HFFc6 (cell line): ENCODE results near the gene SPSB3. TPM values are rescaled to one million over a fixed set of nuclear protein-coding genes. Genes with fewer than 3 reads are reported as not detected.

ENCODE experiments used
- DNase-seq: peaks from one replicate; pipeline ENCODE4 v3.0.0-alpha.2; 2018
- H3K27ac Mint-ChIP-seq: 2 replicates; pipeline ENCODE4 v1.8.0; 2020; ENCODE audit warnings: mild to moderate bottlenecking, mixed read lengths
- H3K27me3 Mint-ChIP-seq: 2 replicates; pipeline ENCODE4 v1.8.0; 2021; ENCODE audit warnings: mild to moderate bottlenecking, moderate library complexity, mixed read lengths; ENCODE audit not compliant: insufficient read depth
- H3K36me3 Mint-ChIP-seq: 2 replicates; pipeline ENCODE4 v1.8.0; 2021; ENCODE audit warnings: low read depth, mixed read lengths
- H3K4me1 Mint-ChIP-seq: 2 replicates; pipeline ENCODE4 v1.8.0; 2020; ENCODE audit warnings: low read depth, mixed read lengths
- H3K4me3 Mint-ChIP-seq: 2 replicates; pipeline ENCODE4 v1.8.0; 2020; ENCODE audit warnings: mild to moderate bottlenecking, moderate library complexity, mixed read lengths
- H3K9me3 Mint-ChIP-seq: 2 replicates; pipeline ENCODE4 v1.8.0; 2020; ENCODE audit warnings: mild to moderate bottlenecking, mixed read lengths
- total RNA-seq, 6 experiments: library from RNA; stranded (reverse); fragmentation: NEBNext Ultra II Directional; extraction: Animal tissue kit (Norgen Biotek cat#: 25700); gene quantifications; 2 replicates in 1 of 6; 3 replicates in 5 of 6; pipeline ENCODE4 v1.2.3, GENCODE V29; 2021
- TF ChIP-seq, protein P1 (sequence below): fragments of 200-600 bp; sonication (generic); IDR thresholded peaks from 2 replicates; pipeline ENCODE4 v1.5.0; 2021; ENCODE audit warnings: antibody characterized with exemption, mild to moderate bottlenecking

Gene SPSB3
- total RNA-seq, 6 experiments from 2014 or later, result 12.3 to 15.8 (median 13.9) TPM

DNA sequence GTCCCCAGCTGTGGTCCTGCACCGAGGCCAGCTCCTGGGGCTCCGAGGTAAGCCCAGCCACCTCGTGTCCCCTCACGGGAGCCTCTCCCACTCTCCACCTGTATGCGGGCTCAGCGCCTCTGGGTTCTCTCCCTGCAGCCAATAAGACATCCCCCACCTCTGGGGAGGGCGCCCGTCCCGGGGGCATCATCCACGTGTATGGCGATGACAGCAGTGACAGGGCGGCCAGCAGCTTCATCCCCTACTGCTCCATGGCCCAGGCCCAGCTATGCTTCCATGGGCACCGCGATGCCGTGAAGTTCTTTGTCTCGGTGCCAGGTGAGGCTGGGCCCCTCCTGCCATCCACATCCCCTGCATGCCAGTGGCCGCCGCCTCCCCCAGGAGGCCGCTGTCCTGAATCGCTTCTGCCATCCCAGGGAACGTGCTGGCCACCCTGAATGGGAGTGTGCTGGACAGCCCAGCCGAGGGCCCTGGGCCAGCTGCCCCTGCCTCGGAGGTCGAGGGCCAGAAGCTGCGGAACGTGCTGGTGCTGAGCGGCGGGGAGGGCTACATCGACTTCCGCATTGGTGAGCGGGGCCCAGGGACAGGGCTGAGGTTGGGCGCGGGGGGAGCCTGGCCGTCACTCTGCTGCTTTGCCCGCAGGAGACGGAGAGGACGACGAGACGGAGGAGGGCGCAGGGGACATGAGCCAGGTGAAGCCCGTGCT lies 14.2 kb downstream of the SPSB3 start:
- H3K27ac Mint-ChIP-seq, result no peak overlapping the region
- H3K27me3 Mint-ChIP-seq, result peaks cover 12% of the 10 kb centered on the region
- H3K4me3 Mint-ChIP-seq, result no peak overlapping the region
- H3K9me3 Mint-ChIP-seq, result no peaks in the 10 kb centered on the region
- DNase-seq, result no peak
- peaks cover 17% of the 10 kb centered on the region for H3K4me1 Mint-ChIP-seq
- TF ChIP-seq, protein P1, sequence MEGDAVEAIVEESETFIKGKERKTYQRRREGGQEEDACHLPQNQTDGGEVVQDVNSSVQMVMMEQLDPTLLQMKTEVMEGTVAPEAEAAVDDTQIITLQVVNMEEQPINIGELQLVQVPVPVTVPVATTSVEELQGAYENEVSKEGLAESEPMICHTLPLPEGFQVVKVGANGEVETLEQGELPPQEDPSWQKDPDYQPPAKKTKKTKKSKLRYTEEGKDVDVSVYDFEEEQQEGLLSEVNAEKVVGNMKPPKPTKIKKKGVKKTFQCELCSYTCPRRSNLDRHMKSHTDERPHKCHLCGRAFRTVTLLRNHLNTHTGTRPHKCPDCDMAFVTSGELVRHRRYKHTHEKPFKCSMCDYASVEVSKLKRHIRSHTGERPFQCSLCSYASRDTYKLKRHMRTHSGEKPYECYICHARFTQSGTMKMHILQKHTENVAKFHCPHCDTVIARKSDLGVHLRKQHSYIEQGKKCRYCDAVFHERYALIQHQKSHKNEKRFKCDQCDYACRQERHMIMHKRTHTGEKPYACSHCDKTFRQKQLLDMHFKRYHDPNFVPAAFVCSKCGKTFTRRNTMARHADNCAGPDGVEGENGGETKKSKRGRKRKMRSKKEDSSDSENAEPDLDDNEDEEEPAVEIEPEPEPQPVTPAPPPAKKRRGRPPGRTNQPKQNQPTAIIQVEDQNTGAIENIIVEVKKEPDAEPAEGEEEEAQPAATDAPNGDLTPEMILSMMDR, result no peak
- peaks cover 11% of the 10 kb centered on the region for H3K36me3 Mint-ChIP-seq

DNA sequence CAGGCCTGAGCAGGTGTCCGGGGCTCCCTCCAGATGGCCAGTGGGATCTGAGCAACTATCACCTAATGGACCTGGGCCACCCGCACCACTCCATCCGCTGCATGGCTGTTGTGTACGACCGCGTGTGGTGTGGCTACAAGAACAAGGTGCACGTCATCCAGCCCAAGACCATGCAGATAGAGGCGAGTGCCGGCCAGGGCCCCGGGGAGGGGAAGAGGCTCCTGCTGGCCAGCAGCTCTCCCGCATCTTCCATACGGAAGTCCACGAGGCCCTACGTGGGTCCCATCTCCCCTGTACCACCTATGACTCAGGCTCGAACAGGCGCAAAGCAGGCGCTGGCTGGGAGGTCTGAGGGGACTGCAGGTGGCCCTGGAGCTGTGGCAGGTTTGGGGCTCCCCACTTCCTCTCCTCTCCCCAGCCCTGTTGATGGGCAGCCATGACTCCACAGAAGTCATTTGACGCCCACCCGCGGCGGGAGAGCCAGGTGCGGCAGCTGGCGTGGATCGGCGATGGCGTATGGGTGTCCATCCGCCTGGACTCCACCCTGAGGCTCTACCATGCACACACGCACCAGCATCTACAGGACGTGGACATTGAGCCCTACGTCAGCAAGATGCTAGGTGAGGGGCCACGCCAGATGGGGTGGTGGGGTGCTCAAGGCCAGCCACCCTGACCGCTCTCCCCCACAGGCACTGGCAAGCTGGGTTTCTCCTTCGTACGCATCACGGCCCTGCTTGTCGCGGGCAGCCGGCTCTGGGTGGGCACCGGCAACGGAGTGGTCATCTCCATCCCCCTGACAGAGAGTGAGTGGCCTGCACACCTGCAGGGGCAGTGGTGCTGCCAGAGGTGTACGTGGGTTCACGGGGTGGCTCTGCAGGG lies 15.0 kb downstream of the SPSB3 start:
- H3K9me3 Mint-ChIP-seq, result no peaks in the 10 kb centered on the region
- H3K27ac Mint-ChIP-seq, result no peak overlapping the region
- TF ChIP-seq, protein P1, result no peak
- peaks cover 11% of the 10 kb centered on the region for H3K27me3 Mint-ChIP-seq
- peaks cover 16% of the 10 kb centered on the region for H3K4me1 Mint-ChIP-seq
- DNase-seq, result no peak
- peaks cover 10% of the 10 kb centered on the region for H3K36me3 Mint-ChIP-seq
- H3K4me3 Mint-ChIP-seq, result no peak overlapping the region

DNA sequence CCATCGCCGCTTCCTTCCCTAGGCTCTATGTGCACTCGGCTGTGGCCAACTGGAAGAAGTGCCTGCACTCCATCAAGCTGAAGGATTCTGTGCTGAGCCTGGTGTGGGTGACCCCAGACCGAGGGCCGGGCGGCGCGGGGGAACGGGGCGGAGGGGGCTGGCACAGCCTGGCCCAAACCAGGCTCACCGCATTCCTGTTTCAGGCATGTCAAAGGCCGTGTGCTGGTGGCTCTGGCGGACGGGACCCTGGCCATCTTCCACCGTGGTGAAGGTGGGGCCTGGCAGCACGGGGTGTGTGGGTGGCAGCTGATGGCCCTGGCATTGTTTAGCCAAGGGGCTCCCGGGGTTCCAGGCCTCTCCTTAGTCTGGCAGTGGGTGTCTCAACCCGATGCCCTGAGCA lies 15.7 kb downstream of the SPSB3 start:
- H3K4me3 Mint-ChIP-seq, result no peak overlapping the region
- TF ChIP-seq, protein P1, result no peak
- peaks cover 4% of the 10 kb centered on the region; the same call in 1 of the 2 replicates for H3K27me3 Mint-ChIP-seq
- no peaks in the 10 kb centered on the region for H3K9me3 Mint-ChIP-seq
- H3K27ac Mint-ChIP-seq, result no peak overlapping the region
- no peak for DNase-seq
- peaks cover 9% of the 10 kb centered on the region for H3K4me1 Mint-ChIP-seq
- H3K36me3 Mint-ChIP-seq, result peaks cover 3% of the 10 kb centered on the region; the same call in 1 of the 2 replicates

DNA sequence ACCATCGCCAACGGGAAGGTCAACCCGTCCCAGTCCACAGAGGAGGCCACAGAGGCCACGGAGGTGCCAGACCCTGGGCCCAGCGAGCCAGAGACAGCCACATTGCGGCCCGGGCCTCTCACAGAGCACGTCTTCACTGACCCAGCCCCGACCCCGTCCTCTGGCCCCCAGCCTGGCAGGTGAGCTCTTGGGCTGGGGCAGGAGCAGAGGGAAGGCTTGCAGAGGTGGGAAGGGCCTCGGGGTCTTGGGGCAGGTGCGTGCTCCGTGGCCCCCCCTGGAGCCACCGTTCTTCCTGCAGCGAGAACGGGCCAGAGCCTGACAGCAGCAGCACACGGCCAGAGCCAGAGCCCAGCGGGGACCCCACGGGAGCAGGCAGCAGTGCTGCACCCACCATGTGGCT lies 16.1 kb downstream of the SPSB3 start:
- H3K36me3 Mint-ChIP-seq, result peaks cover 8% of the 10 kb centered on the region
- DNase-seq, result no peak
- no peak overlapping the region for H3K27ac Mint-ChIP-seq
- H3K27me3 Mint-ChIP-seq, result peaks cover 4% of the 10 kb centered on the region; the same call in 1 of the 2 replicates
- H3K4me1 Mint-ChIP-seq, result peaks cover 8% of the 10 kb centered on the region
- no peaks in the 10 kb centered on the region for H3K9me3 Mint-ChIP-seq
- H3K4me3 Mint-ChIP-seq, result no peak overlapping the region
- TF ChIP-seq, protein P1, result no peak

DNA sequence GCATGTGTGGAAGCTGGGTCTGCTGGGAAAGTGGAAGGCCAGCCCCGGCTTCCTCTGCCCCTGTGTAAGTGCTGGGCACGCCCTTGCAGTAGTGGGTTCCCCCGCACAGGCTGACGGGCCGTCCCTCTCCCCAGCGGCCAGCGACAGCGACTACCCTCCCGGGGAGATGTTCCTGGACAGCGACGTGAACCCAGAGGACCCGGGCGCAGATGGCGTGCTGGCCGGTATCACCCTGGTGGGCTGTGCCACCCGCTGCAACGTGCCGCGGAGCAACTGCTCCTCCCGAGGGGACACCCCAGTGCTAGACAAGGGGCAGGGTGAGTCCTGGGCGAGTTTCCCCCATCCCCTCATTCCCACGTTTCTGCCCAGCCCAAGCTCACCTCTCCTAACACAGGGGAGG lies 16.5 kb downstream of the SPSB3 start:
- TF ChIP-seq, protein P1, result no peak
- no peak overlapping the region for H3K27ac Mint-ChIP-seq
- peaks cover 10% of the 10 kb centered on the region for H3K36me3 Mint-ChIP-seq

More for the DNA sequence above, 16.5 kb downstream of the SPSB3 start:
- no peak for DNase-seq
- Mint-ChIP-seq H3K4me3 (no peak overlapping the region), H3K27me3 (peaks cover 5% of the 10 kb centered on the region), H3K9me3 (no peaks in the 10 kb centered on the region), H3K4me1 (peaks cover 8% of the 10 kb centered on the region)
